HL-60 (cell line): Measurements from ENCODE around the gene MACROD2.
"Not testable (repeated sequence)": the region's sequence is repeated elsewhere in the genome, so short reads cannot be mapped to it uniquely, and the experiment has no call there.

Experiments
- TF ChIP-seq, protein P1 (sequence below): IDR thresholded peaks from one replicate; pipeline ENCODE4 v1.5.1; 2011; ENCODE audit warnings: low read length, control low read depth, inconsistent platforms; ENCODE audit not compliant: insufficient read depth
- TF ChIP-seq, protein P2 (sequence below): IDR thresholded peaks from 2 replicates; pipeline ENCODE4 v1.6.1; 2012; ENCODE audit warnings: low read depth; ENCODE audit not compliant: insufficient replicate concordance

DNA sequence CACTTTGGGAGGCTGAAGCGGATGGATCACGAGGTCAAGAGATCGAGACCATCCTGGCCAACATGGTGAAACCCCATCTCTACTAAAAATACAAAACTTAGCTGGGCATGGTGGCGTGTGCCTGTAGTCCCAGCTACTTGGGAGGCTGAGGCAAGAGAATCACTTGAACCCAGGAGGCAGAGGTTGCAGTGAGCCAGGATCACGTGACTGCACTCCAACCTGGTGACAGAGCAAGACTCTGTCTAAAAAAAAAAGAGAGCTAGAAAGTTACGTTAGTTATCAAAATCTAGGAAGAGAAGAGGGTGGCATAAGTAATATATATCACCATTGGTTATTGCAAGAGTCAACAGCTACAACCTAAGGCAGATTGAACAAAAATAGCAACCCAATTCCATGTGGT, 2017.6 kb downstream of the MACROD2 start:
- TF ChIP-seq, protein P1, sequence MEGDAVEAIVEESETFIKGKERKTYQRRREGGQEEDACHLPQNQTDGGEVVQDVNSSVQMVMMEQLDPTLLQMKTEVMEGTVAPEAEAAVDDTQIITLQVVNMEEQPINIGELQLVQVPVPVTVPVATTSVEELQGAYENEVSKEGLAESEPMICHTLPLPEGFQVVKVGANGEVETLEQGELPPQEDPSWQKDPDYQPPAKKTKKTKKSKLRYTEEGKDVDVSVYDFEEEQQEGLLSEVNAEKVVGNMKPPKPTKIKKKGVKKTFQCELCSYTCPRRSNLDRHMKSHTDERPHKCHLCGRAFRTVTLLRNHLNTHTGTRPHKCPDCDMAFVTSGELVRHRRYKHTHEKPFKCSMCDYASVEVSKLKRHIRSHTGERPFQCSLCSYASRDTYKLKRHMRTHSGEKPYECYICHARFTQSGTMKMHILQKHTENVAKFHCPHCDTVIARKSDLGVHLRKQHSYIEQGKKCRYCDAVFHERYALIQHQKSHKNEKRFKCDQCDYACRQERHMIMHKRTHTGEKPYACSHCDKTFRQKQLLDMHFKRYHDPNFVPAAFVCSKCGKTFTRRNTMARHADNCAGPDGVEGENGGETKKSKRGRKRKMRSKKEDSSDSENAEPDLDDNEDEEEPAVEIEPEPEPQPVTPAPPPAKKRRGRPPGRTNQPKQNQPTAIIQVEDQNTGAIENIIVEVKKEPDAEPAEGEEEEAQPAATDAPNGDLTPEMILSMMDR: not testable (repeated sequence)
- TF ChIP-seq, protein P2, sequence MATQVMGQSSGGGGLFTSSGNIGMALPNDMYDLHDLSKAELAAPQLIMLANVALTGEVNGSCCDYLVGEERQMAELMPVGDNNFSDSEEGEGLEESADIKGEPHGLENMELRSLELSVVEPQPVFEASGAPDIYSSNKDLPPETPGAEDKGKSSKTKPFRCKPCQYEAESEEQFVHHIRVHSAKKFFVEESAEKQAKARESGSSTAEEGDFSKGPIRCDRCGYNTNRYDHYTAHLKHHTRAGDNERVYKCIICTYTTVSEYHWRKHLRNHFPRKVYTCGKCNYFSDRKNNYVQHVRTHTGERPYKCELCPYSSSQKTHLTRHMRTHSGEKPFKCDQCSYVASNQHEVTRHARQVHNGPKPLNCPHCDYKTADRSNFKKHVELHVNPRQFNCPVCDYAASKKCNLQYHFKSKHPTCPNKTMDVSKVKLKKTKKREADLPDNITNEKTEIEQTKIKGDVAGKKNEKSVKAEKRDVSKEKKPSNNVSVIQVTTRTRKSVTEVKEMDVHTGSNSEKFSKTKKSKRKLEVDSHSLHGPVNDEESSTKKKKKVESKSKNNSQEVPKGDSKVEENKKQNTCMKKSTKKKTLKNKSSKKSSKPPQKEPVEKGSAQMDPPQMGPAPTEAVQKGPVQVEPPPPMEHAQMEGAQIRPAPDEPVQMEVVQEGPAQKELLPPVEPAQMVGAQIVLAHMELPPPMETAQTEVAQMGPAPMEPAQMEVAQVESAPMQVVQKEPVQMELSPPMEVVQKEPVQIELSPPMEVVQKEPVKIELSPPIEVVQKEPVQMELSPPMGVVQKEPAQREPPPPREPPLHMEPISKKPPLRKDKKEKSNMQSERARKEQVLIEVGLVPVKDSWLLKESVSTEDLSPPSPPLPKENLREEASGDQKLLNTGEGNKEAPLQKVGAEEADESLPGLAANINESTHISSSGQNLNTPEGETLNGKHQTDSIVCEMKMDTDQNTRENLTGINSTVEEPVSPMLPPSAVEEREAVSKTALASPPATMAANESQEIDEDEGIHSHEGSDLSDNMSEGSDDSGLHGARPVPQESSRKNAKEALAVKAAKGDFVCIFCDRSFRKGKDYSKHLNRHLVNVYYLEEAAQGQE: not testable (repeated sequence)
